GM18499 (cell line): ENCODE measurements around the gene URB1.
"Not testable (repeated sequence)": the region's sequence is repeated elsewhere in the genome, so short reads cannot be mapped to it uniquely, and the experiment has no call there.

ENCODE experiments used
- ATAC-seq: cut with Tn5 transposase; IDR thresholded peaks from one replicate; pipeline ENCODE4 v1.9.1; 2021; ENCODE audit warnings: moderate number of reproducible peaks; ENCODE audit not compliant: insufficient read depth, unreplicated experiment

URB1 gene, protein sequence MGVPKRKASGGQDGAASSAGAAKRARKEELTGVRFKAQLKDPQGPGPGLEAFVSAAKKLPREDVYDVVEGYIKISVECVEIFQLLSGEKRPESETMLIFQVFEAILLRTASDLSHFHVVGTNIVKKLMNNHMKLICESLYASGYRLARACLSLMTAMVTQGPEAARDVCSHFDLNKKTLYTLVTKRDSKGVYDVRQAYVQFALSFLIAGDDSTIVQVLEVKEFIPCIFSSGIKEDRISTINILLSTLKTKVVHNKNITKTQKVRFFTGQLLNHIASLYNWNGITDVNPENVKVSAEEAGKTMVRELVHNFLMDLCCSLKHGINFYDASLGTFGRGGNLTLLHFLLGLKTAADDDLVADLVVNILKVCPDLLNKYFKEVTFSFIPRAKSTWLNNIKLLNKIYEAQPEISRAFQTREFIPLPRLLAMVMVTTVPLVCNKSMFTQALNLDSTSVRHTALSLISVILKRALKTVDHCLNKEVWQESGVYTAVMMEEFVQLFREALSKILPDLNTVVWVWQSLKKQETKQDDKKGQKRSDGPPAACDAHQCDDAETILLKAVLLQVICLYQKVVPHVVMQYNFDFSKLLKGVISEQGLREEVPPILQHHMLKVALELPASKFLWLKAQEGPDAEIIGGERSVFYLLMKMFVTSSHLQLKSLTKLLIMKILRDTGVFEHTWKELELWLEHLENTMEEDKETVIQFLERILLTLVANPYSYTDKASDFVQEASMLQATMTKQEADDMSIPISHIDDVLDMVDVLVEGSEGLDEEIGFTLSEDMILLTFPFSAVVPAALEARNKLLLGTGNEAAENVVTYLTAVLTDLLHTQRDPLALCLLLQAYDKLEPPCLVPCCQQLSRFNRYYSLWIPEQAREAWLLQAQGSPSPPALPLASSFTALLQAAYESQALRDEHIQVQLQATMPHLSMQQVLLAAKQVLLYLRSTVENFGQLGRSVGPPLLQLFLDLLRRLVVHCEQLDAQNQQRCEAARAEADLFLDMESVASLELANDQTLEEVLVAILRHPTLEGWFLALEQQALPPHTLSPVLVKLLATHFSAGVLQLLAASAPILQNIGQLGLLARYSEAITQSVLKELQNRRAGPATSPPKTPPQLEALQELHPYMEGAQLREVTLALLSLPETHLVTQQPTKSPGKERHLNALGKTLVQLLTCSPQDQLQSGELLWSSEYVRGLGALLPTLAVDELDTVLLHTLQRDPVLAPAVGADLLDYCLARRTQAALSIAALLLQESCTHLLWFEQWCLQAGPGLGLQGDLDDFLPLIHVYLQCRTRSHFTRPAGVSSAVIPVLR (N-terminal part only)

DNA sequence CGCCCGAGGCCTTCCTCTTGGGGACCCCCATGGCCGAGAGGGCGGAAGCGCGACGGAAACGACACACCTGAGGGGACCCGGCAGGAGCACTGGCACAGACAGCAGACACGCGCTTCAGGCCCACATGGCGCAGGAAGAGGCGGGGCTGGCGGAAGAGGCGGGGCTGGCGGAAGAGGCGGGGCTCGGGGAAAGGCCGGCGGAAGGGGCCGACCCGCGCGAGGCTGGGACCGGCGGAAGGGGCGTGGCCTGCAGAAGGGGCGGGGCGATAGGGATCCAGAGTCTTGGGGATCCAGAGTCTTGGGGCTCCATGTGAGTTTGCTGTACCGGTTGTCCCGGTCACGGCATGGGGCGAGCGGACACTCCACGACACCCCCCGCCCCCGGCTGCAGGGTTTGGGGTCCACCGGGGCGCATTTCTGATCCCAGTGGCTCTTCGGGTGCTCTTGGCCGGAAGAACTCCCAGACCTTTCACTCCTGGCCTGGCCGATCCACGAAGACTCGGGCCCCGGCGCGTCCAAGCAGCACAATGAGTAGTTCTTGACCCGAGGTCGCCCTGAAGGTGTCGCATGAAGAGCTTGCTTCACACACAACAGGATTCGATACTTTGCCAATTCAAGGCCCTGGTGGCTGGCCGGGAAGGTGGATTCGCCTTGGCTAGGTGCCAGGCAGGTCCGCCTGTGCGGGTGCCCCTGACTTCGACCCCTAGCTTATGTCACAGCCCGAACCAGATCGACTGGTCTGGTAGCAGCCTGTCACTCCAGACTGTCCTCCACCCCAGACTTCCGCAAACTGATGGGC, at the start of gene URB1:
Gene URB1 (minus strand): TSS at position 133 of the 797 bp plus-strand sequence. CDS start 102 bp downstream, at position 31.
- no peak for ATAC-seq

DNA sequence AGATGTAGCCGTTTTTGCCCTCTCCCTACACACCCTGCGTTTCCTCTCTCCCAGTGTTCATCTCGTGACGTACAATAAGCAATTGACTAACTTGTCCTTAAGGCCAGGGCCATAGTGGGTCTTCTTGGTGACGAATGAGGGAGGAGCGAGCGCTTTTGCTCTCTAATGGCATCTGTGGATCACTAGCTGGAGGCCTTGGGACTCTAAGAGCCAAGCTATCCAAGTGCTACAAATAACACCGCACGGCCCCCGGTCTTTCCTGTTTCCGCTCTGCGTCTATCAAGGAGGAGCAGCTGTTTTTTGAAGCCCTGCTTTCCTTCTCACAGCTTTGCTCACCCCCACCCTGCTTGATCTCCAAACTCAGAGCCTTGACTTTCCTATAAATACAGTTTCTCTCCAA, 44.9 kb upstream of the URB1 start:
- ATAC-seq: no peak

DNA sequence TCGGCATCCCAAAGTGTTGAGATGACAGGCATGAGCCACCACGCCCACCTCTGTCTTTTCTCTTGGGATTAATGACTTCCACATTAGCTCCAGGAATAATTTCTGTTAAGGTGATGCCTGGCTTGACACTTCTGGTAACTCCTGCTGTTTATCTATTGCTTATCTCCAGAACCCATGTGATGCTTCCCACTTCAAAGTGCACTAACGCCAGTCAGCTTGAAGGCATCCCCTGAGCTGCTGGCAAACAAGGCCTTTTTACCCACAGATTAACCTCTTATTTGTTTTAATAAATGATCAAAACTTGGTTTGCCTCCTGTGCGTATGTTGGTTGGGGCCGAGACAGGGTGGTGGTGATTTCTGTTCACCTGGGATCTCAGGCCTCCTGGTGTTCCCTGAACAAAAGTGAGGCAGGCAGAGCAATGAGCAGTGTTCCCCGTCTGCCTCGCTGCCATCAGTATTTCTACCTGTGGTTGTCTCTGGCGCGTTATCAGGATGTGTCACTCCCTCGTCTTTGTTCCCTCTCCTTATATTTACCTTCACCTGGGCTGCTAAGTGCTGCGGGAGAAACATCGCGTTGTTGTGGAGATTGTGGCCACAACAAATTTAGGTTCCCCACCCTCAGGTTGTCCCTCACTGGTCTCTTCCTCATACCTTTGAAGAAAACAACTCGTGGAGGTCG, 40.3 kb upstream of the URB1 start:
- ATAC-seq: not testable (repeated sequence)

DNA sequence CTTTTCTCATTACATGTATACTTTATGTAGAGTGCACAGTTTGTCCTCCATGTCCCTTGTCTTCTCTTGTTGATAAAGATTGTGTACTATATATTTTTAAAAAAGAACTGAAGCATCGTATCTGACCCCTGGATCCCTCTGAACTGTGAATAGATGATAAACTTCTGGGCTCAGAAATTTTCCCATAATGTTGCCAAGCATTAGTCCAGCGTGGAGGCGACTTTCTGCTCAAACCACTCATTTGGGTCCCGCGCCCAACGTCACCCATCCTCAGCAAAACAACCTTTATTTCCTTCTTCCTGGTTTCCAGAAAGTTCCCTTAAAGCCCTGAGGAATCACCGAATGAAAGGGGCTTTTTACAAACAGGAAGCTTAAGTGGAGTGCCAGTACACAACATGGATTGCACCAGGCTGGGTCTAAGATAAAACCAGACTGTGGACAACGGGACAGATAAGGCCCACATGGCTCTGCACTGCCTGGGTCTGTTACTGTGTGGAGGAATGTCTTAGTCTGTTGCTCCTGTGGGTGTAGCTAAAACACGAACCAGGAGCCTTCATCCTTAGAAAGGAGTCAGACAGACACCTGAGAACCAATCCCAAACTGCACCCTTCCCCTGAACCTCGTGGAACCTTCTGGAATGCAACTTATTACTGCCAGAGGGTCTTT, 35.3 kb upstream of the URB1 start:
- no peak for ATAC-seq

DNA sequence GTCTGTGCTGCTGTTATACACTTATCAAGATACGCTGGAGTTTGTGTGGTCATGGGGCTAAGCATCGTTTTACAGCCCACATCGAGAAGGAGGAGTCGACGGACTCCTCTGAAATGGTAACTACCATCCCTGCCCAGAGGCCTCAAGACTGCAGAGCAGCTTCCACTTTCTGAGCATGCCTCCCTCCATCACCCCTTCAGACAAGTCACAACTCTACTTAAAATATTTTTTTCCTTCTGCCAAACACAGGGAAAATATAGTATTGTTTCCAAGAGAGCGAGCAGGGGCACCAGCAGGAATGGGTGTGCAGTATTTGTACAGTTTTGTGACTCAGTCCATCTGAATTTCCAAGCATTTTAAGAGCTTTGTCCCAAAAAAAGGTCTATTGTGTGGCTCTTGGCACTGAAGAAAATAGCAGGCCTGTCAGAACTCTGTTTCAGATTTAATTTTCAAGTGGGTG, 33.8 kb upstream of the URB1 start:
- ATAC-seq: no peak

DNA sequence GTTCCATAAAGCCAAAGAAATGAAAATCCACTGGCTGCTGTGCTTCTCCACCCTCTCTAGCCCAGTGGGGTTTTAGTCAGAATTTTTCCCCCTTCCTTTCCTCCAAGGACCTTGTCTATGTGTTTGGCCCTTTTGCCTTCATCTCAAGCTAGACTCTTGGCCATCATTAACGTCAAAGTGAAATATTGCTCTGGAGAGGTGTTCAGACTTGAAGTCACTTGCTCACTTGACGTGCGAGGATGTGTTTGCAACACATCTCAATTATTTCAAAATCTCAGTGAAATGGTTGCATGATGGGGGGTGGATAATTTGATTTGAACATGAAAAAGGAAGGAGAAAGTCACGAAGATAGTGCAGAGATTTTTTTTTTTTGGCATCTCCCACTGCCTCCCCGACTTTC, 33.3 kb upstream of the URB1 start:
- ATAC-seq: no peak

DNA sequence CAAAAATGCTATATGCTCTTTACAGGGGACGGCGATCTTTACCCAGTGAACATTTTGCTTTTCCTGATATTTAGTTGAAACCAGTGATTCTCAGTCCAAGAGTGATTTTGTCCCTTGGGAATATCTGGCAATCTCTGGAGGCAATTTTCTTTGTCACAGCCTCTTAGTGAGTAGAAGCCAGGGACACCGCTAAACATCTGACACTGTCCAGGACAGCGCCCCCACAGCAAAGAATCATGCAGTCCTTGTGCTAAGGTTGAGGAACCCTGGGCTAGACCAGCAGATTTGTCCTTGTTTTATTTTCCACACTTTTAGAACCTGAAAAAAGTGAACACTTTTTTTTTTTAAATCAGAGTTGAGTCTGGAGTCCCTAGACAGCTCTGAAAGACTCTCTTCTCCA, 32.8 kb upstream of the URB1 start:
- no peak for ATAC-seq

DNA sequence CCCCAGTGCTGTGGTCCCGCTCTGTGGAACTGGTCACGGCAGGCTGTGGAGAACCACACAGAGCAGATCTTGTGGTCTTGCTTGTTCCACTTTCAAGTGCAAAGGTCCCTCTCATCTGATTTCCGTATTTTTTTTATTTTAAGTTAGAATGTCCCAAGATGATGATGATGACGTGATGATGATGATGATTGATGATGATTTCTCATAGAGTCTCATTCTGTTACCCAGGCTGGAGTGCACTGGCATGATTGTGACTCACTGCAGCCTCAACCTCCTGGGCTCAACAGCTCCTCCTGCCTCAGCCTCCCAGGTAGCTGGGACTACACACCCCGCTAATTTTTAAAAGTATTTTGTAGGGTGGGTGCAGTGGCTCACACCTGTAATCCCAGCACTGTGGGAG, 31.9 kb upstream of the URB1 start:
- no peak for ATAC-seq

DNA sequence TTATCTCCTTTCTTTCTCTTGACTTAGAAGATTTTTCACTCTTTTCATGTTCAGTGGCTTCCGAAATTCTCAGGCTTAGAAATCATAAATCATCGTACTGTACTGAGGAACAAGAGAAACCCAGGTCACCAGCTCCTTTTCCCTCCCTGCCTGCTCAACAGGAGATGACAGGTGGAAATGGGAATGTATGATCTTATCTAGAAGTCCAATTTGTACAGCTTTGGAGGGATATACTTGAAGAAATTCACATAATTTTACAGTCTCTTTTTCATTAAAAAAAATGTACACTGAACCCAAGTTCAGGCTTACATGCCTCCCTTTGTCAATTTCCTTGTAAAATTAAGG, 31.4 kb upstream of the URB1 start:
- ATAC-seq: no peak

DNA sequence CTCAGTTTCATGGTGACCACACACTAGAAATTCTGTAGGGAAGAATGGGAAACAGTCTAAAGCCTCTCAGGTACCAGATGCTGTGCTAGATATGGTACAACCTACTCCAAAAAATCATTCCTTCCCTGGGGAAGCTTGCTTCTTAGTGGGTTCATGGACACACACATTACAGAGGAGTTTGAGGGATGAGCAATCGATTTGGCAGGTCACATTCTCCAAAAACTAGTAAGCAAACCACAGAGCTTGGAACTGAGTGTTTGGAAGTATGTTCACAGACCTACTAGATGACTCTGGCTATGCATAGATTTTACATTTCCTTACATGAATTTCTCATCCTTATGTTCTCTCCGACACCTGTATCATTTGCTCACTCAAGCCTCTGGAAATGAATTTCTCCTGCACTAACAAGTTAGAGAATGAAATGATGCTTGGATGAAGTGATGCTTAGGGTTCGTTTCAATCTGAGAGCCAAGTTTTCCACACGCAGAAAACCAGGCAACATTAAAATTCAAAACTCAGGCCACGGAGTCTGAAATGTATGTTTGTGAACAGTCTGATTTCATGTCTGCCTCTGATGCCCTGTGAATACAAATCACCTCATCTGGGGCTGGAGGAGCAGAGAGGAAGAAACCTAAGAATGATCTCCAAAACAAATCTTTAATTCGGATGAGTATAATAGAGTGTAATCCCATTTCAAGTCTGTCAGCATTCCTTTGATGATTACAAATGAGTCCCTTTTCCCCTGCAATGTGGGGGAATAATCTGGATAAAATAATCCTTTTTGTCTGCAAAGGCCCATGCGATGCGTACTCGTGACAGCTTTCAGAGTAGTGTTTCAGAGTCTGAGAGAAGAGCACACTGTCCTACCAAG, 30.7 kb upstream of the URB1 start:
- ATAC-seq: no peak

DNA sequence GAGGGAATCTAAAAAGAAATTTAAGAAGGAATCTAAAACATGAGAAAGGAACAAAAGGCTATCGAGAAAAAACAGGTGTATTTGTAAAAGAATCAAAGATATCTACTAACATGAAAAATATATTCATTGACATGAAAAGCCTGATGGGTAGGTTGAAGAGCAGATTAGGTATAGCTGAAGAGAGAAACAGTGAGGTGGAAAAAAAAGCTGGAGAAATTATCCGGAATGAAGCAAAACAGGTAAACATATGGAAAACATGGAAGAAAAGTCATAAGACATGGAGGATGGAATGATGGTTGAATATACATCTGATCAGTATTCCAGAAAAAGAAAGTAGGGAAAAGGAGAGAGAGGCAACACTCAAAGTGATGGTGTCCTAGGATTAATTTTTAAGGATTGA, 29.3 kb upstream of the URB1 start:
- ATAC-seq: no peak

DNA sequence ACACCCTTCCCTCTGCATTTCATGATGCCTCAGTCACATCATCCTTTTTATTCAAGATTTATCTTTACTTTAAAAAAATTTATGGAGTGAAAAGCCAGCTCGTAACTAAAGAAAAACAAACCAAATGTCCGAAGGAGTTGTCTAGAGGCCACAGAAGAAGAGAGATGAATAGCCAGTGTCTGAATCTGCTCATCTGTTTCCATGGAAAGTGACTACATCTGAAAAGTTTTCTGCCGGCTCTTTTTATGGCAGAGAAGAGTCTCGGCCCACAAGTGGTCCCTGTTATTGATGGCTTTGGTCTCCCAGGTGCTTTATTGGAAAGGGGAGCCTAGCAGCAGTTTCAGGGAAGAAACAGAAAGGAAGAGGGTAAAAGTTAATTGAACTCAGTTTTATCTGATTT, 25.3 kb upstream of the URB1 start:
- ATAC-seq: no peak

DNA sequence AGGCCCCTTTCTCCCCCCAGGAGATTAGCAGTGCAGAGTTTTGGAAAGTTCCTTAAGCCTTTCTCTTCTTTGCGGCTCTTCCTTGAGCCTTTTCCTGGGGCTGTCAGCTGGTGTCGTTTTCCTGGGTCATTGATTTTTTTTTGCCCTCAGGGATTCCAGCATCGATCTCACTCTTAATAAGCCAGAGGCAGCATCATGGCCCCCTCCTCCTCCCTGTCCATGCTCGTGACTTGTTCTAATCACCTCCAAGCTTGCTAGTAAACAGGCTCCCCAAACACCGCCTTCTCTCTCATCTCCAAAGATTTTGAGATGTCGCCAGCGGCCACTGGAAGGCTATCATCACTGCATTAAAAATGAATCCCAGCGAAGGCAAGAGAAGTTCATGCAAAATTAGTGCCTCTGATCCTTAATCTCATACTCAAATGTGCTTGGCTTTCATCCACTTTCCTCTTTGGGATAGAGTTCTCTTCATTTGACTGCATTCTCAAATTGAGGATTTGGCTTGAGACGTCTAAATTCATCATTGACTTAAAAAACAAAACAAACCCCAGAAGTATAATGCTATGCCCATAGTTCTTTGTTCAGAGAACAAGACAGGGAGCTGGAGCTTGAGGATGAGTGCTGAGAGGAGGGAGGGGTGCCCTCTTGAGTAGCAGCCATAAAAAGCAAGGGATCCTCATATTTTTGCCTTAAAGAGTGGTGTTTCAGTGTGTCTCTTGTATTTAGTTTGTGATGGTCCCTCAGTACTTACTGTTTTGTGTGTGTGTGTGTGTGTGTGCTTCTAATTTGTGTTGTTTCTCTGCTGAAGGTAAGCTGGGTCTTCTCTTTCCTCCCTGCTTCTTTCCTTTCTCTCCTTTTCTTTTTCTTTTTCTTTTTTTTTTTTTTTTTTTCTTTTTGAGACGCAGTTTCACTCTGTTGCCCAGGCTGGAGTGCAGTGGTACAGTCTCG, 22.9 kb upstream of the URB1 start:
- ATAC-seq: no peak

DNA sequence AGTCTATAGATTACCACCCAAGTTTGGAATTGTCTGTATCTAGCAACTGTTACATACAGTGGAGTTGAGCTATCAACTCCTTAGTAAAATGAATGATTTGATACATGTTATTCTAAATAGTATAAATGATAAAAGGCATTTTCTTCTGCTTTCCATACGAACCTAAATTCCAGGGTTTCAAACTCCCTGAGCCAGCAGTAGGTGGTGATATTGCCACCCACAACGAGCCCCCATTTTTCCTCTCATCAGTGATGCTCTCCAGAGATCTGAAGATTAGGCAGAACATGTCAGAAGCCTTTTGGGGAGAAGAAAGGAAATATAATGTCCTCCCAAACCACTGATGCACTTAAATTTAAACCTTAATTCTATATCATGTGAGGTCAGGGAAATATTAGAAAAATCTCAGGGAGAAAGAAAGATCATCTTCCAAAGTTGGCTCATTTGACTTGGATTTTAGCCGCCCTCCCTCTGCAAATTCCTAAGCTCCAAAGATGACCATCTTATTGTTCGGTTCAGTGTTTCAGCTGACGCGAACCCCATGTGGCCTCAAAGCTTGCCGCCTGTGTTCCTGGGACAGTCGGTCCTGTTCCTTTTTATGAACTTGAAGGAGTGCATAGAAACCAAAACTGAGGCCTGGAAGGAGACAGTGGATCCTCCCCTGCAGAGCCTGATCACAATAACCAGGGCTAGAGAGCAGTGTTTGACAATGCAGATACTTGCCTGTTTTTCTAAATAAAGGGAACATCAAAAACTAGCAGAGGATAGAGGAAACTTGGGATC, 22.0 kb upstream of the URB1 start:
- no peak for ATAC-seq

DNA sequence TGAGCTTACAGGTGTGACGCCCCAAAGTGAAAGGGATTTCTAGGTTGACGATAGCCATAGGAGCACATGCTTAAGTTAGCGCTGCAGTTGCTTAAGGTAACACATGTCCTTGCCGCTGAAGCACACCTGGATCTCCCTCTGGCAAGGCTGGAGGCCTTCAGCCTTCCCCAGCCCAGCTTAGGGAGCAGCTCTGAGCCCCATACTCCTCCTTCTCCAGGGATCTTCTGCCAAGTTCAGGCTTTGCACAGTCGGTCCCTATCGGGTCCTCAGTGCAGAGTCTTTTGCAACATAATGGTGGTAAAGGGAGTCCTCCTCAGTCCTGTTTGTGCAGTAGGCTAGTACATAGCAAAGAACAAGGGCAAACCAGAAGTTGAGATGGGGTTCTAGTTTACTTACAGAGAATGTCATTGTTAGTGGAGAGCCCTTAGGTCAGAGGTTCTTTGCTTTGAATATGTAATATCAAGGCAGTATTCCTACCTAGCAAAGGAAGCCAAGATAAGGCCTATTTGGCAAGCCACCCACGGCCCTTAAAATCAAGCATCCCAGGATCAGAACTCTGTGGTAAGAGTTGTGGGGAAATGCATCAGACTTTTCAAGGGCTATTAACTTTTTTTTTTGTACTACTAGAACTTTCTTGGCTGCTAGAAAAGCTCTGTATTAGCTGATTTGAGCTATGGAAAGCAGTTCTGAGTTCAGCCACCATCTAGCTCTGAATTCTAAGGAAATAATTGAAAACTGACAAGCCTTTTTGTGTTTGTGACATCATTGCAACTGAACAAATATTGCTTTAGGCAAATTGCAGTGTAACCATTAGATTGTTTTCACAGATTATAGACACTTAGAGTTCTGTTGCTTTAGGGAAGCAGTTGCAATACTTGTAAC, 21.1 kb upstream of the URB1 start:
- ATAC-seq: no peak
